Measurements from ENCODE around the gene RASAL2. TPM values are rescaled to one million over a fixed set of nuclear protein-coding genes. Genes with fewer than 3 reads are reported as not detected.

Gene RASAL2
- total and polyA plus RNA-seq, 2 experiments from 2014 or later: 16.0 to 42.2 TPM

GRCh38 chr1:178486100-178487069 lies 392.5 kb downstream of the RASAL2 start:
- Mint-ChIP-seq H3K36me3 (ENCODE audit: low read depth) (no peaks in the 10 kb centered on the region; the same call in 2 of the 3 replicates), H3K4me3 (no peak overlapping the region), H3K9me3 (no peaks in the 10 kb centered on the region), H3K27me3 (ENCODE audit: insufficient read depth, low read depth, poor library complexity) (peaks cover 10% of the 10 kb centered on the region), H3K4me1 (peaks cover 6% of the 10 kb centered on the region), H3K27ac (no peak overlapping the region)
- H3K27me3 ChIP-seq (ENCODE audit: insufficient read depth): no peaks in the 10 kb centered on the region
- peak; percentile 45 for DNase-seq (ENCODE audit: low spot score)
- H3K4me1 ChIP-seq (ENCODE audit: insufficient read depth): no peaks in the 10 kb centered on the region
- peak overlapping the region; percentile 37; the same call in 1 of the 2 replicates for H3K4me3 ChIP-seq
- TF ChIP-seq ZNF331 (CRISPR knock-in tag; IDR thresholded peaks at IDR 0.05; ENCODE audit: low read depth) (no peak), STAT1 (IDR thresholded peaks at IDR 0.05; ENCODE audit: unreplicated experiment) (no peak), ZNF114 (CRISPR knock-in tag; IDR thresholded peaks at IDR 0.05) (no peak), NANOG (IDR thresholded peaks at IDR 0.05; ENCODE audit: borderline replicate concordance) (no peak), REST (IDR thresholded peaks at IDR 0.05; ENCODE audit: unreplicated experiment) (no peak), EZH2phosphoT487 (IDR thresholded peaks at IDR 0.05; ENCODE audit: unreplicated experiment) (no peak), EZH2 (IDR thresholded peaks at IDR 0.05; ENCODE audit: low read depth, unreplicated experiment) (no peak), CREB1 (CRISPR knock-in tag; IDR thresholded peaks at IDR 0.05; ENCODE audit: low read depth) (no peak), ZNF462 (CRISPR knock-in tag; IDR thresholded peaks at IDR 0.05) (no peak), POLR2AphosphoS5 (IDR thresholded peaks at IDR 0.05; ENCODE audit: low read depth) (no peak), JUNB (IDR thresholded peaks at IDR 0.05; ENCODE audit: unreplicated experiment) (no peak)
- TF ChIP-seq, protein P1, sequence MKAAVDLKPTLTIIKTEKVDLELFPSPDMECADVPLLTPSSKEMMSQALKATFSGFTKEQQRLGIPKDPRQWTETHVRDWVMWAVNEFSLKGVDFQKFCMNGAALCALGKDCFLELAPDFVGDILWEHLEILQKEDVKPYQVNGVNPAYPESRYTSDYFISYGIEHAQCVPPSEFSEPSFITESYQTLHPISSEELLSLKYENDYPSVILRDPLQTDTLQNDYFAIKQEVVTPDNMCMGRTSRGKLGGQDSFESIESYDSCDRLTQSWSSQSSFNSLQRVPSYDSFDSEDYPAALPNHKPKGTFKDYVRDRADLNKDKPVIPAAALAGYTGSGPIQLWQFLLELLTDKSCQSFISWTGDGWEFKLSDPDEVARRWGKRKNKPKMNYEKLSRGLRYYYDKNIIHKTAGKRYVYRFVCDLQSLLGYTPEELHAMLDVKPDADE (IDR thresholded peaks at IDR 0.05): no peak
- TF ChIP-seq, protein P2, sequence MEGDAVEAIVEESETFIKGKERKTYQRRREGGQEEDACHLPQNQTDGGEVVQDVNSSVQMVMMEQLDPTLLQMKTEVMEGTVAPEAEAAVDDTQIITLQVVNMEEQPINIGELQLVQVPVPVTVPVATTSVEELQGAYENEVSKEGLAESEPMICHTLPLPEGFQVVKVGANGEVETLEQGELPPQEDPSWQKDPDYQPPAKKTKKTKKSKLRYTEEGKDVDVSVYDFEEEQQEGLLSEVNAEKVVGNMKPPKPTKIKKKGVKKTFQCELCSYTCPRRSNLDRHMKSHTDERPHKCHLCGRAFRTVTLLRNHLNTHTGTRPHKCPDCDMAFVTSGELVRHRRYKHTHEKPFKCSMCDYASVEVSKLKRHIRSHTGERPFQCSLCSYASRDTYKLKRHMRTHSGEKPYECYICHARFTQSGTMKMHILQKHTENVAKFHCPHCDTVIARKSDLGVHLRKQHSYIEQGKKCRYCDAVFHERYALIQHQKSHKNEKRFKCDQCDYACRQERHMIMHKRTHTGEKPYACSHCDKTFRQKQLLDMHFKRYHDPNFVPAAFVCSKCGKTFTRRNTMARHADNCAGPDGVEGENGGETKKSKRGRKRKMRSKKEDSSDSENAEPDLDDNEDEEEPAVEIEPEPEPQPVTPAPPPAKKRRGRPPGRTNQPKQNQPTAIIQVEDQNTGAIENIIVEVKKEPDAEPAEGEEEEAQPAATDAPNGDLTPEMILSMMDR (conservative IDR thresholded peaks at IDR 0.05; ENCODE audit: low read depth in 2 of 2): no peak
- 0 out of 2 replicates have a peak, but pooled peaks cover 6% of the 10 kb centered on the region for H3F3A ChIP-seq (replicated peaks; ENCODE audit: low read depth)
- H3K79me2 ChIP-seq (replicated peaks; ENCODE audit: insufficient read depth): no peaks in the 10 kb centered on the region
- peak overlapping the region; percentile 83 for H2AFZ ChIP-seq
- H3K36me3 ChIP-seq (ENCODE audit: insufficient read depth): no peaks in the 10 kb centered on the region
- H3K9me2 ChIP-seq (ENCODE audit: insufficient read depth): no peaks in the 10 kb centered on the region
- H3K27ac ChIP-seq (ENCODE audit: low read depth): no peak overlapping the region
- no peak overlapping the region for H3K4me2 ChIP-seq
- no peaks in the 10 kb centered on the region for H4K20me1 ChIP-seq (replicated peaks; ENCODE audit: insufficient read depth)
- ATAC-seq: peak; percentile 80

Data from GM23338 (cell line).